Neuron (in vitro differentiated cells): ENCODE results near the gene SORT1.
"Not testable (repeated sequence)": the region's sequence is repeated elsewhere in the genome, so short reads cannot be mapped to it uniquely, and the experiment has no call there.

Experiments
- H2AFZ ChIP-seq: one replicate; pipeline ENCODE4 v1.6.1; 2013; ENCODE audit warnings: low read depth, mild to moderate bottlenecking, inconsistent platforms, low read length, moderate library complexity
- H3K27me3 ChIP-seq: one replicate; pipeline ENCODE4 v1.6.1; 2013; ENCODE audit warnings: low read length; ENCODE audit not compliant: insufficient read depth
- H3K36me3 ChIP-seq: one replicate; pipeline ENCODE4 v1.6.1; 2013; ENCODE audit warnings: low read length; ENCODE audit not compliant: insufficient read depth
- H3K4me1 ChIP-seq: one replicate; pipeline ENCODE4 v1.6.1; 2013; ENCODE audit warnings: low read length; ENCODE audit not compliant: insufficient read depth
- H3K4me3 ChIP-seq: 2 replicates; pipeline ENCODE4 v1.5.1; 2013; ENCODE audit warnings: mild to moderate bottlenecking, low read length, moderate library complexity
- H3K9me3 ChIP-seq: one replicate; pipeline ENCODE4 v1.6.1; 2013; ENCODE audit warnings: low read length

Gene SORT1

GRCh38 chr1:109306832-109307273, 90.9 kb downstream of the SORT1 start, which contains the start of gene MYBPHL:
Gene MYBPHL, minus strand, starts transcription at chr1:109307011. Its CDS starts 20 bp downstream, at chr1:109306991.
- no peaks in the 10 kb centered on the region for H3K27me3 ChIP-seq
- H3K9me3 ChIP-seq: no peaks in the 10 kb centered on the region
- H2AFZ ChIP-seq: no peak within 1 kb of the TSS
- H3K4me3 ChIP-seq: no peak within 1 kb of the TSS
- peaks cover 33% of the 10 kb centered on the region for H3K36me3 ChIP-seq
- peaks cover 25% of the 10 kb centered on the region for H3K4me1 ChIP-seq

- Histone ChIP-seq H3K36me3 (peaks cover 26% of the 10 kb centered on the region), H3K4me1 (peaks cover 25% of the 10 kb centered on the region)
- not testable (repeated sequence) for H3K27me3 ChIP-seq, H3K9me3 ChIP-seq, H3K4me3 ChIP-seq, H2AFZ ChIP-seq
Observed at GRCh38 chr1:109305991-109306390, 91.7 kb downstream of the SORT1 start.

GRCh38 chr1:109304226-109304920, 93.3 kb downstream of the SORT1 start:
- no peak overlapping the region for H3K4me3 ChIP-seq
- no peak overlapping the region for H2AFZ ChIP-seq
- H3K27me3 ChIP-seq: no peaks in the 10 kb centered on the region
- H3K36me3 ChIP-seq: peaks cover 11% of the 10 kb centered on the region
- peaks cover 25% of the 10 kb centered on the region for H3K4me1 ChIP-seq
- no peaks in the 10 kb centered on the region for H3K9me3 ChIP-seq

- no peaks in the 10 kb centered on the region for H3K9me3 ChIP-seq
- H2AFZ ChIP-seq: no peak overlapping the region
- no peak overlapping the region for H3K4me3 ChIP-seq
- H3K4me1 ChIP-seq: peaks cover 18% of the 10 kb centered on the region
- no peaks in the 10 kb centered on the region for H3K27me3 ChIP-seq
- H3K36me3 ChIP-seq: no peaks in the 10 kb centered on the region
Observed at GRCh38 chr1:109301874-109302273, 95.8 kb downstream of the SORT1 start.

- no peak overlapping the region for H3K4me3 ChIP-seq
- H3K4me1 ChIP-seq: peaks cover 12% of the 10 kb centered on the region
- no peaks in the 10 kb centered on the region for H3K9me3 ChIP-seq
- H2AFZ ChIP-seq: no peak overlapping the region
- no peaks in the 10 kb centered on the region for H3K36me3 ChIP-seq
- H3K27me3 ChIP-seq: no peaks in the 10 kb centered on the region
Observed at GRCh38 chr1:109300650-109301151, 97.0 kb downstream of the SORT1 start.

GRCh38 chr1:109299558-109300343, 98.0 kb downstream of the SORT1 start:
- no peaks in the 10 kb centered on the region for H3K36me3 ChIP-seq
- no peak overlapping the region for H3K4me3 ChIP-seq
- no peaks in the 10 kb centered on the region for H3K9me3 ChIP-seq
- H3K27me3 ChIP-seq: no peaks in the 10 kb centered on the region
- no peak overlapping the region for H2AFZ ChIP-seq
- peaks cover 9% of the 10 kb centered on the region for H3K4me1 ChIP-seq

GRCh38 chr1:109298666-109299557, 98.8 kb downstream of the SORT1 start:
- Histone ChIP-seq H3K36me3 (no peaks in the 10 kb centered on the region), H3K4me3 (no peak overlapping the region), H3K27me3 (no peaks in the 10 kb centered on the region), H3K4me1 (peaks cover 3% of the 10 kb centered on the region), H2AFZ (no peak overlapping the region), H3K9me3 (no peaks in the 10 kb centered on the region)

- Histone ChIP-seq H3K27me3 (no peaks in the 10 kb centered on the region), H2AFZ (no peak overlapping the region), H3K9me3 (no peaks in the 10 kb centered on the region), H3K4me3 (no peak overlapping the region), H3K4me1 (peaks cover 11% of the 10 kb centered on the region), H3K36me3 (no peaks in the 10 kb centered on the region)
Observed at GRCh38 chr1:109296782-109297181, 100.9 kb downstream of the SORT1 start.

GRCh38 chr1:109295712-109296415, 101.9 kb downstream of the SORT1 start:
- Histone ChIP-seq H2AFZ (no peak overlapping the region), H3K9me3 (no peaks in the 10 kb centered on the region), H3K27me3 (no peaks in the 10 kb centered on the region), H3K36me3 (no peaks in the 10 kb centered on the region), H3K4me1 (peaks cover 11% of the 10 kb centered on the region), H3K4me3 (no peak overlapping the region)

- Histone ChIP-seq H3K27me3 (no peaks in the 10 kb centered on the region), H3K4me3 (no peak overlapping the region), H3K36me3 (no peaks in the 10 kb centered on the region), H3K4me1 (peaks cover 14% of the 10 kb centered on the region), H3K9me3 (no peaks in the 10 kb centered on the region), H2AFZ (no peak overlapping the region)
Observed at GRCh38 chr1:109294481-109294880, 103.2 kb downstream of the SORT1 start.

GRCh38 chr1:109293026-109293425, 104.7 kb downstream of the SORT1 start:
- H3K9me3 ChIP-seq: no peaks in the 10 kb centered on the region

GRCh38 chr1:109292364-109292763, 105.4 kb downstream of the SORT1 start:
- no peak overlapping the region for H2AFZ ChIP-seq
- no peak overlapping the region for H3K4me3 ChIP-seq
- H3K27me3 ChIP-seq: no peaks in the 10 kb centered on the region
- H3K9me3 ChIP-seq: no peaks in the 10 kb centered on the region
- H3K4me1 ChIP-seq: peaks cover 11% of the 10 kb centered on the region
- H3K36me3 ChIP-seq: no peaks in the 10 kb centered on the region

More at GRCh38 chr1:109293026-109293425, 104.7 kb downstream of the SORT1 start:
- Histone ChIP-seq H3K36me3 (no peaks in the 10 kb centered on the region), H2AFZ (no peak overlapping the region), H3K27me3 (no peaks in the 10 kb centered on the region), H3K4me1 (peaks cover 11% of the 10 kb centered on the region), H3K4me3 (no peak overlapping the region)
